Breast epithelium (tissue), 4 donors: ENCODE data around the gene CXCR1. TPM values are rescaled to one million over a fixed set of nuclear protein-coding genes. Genes with fewer than 3 reads are reported as not detected.

ENCODE experiments used
- DNase-seq, 2 donors: peaks; one replicate each; pipeline ENCODE4 v3.0.0-alpha.2; 2019; ENCODE audit warnings: low spot score in 2 of 2
- H3K27ac ChIP-seq, 2 donors: fragments of 200-600 bp; sonication (generic) in 1 of 2; one replicate each; pipeline ENCODE4 v1.5.1; 2016 to 2019; ENCODE audit warnings: mild to moderate bottlenecking in 1 of 2
- H3K27me3 ChIP-seq, 2 donors: fragments of 200-600 bp; sonication (generic) in 1 of 2; one replicate each; pipeline versions ENCODE4 v1.5.1 to v1.6.0; 2017 to 2019; ENCODE audit warnings: control low read depth in 1 of 2, mild to moderate bottlenecking in 1 of 2
- H3K36me3 ChIP-seq: fragments of 200-600 bp; one replicate; pipeline ENCODE4 v1.5.1; 2019
- H3K4me1 ChIP-seq, 2 donors: fragments of 200-600 bp; sonication (generic); one replicate each; pipeline ENCODE4 v1.5.1; 2016 to 2019; ENCODE audit warnings: control low read depth in 1 of 2
- H3K4me3 ChIP-seq, 3 donors: fragments of 200-600 bp; sonication (generic); 1 replicate in 2 of 3; 2 replicates in 1 of 3; pipeline ENCODE4 v1.5.1; 2016 to 2019; ENCODE audit warnings: mild to moderate bottlenecking in 3 of 3, moderate library complexity in 2 of 3
- H3K9me3 ChIP-seq, 2 donors: fragments of 200-600 bp; sonication (generic) in 1 of 2; one replicate each; pipeline ENCODE4 v1.5.1; 2016 to 2019; ENCODE audit warnings: control low read depth in 1 of 2
- POLR2A ChIP-seq: fragments of 450-650 bp; IDR thresholded peaks from one replicate; pipeline ENCODE4 v1.6.1; 2016; ENCODE audit warnings: antibody characterized with exemption, mild to moderate bottlenecking, moderate library complexity
- POLR2AphosphoS5 ChIP-seq, 3 donors: sonication (generic); formaldehyde crosslinking; IDR thresholded peaks; one replicate each; pipeline ENCODE4 v1.6.1; 2017; ENCODE audit warnings: antibody characterized with exemption in 3 of 3
- intact Hi-C: fragments of 100-400 bp; cut with DNase I; formaldehyde crosslinking; loops from one replicate; pipeline ENCODE4 v1.15.1; 2023; ENCODE audit warnings: low total_unique reads
- total RNA-seq, 3 donors: library from RNA; depleted of rRNA; stranded (reverse); fragments of >200 nt; gene quantifications; one replicate each; pipeline ENCODE4 v1.1.0, GENCODE V29; 2016
- TF ChIP-seq, protein P1 (sequence below), 3 donors: fragments of 450-650 bp; IDR thresholded peaks; one replicate each; pipeline ENCODE4 v1.5.1; 2016 to 2017; ENCODE audit warnings: antibody characterized with exemption in 3 of 3, mild to moderate bottlenecking in 3 of 3, moderate library complexity in 3 of 3

Gene CXCR1
- total RNA-seq, 3 donors from 2014 or later, result 0.16 TPM; not detected in 2

DNA sequence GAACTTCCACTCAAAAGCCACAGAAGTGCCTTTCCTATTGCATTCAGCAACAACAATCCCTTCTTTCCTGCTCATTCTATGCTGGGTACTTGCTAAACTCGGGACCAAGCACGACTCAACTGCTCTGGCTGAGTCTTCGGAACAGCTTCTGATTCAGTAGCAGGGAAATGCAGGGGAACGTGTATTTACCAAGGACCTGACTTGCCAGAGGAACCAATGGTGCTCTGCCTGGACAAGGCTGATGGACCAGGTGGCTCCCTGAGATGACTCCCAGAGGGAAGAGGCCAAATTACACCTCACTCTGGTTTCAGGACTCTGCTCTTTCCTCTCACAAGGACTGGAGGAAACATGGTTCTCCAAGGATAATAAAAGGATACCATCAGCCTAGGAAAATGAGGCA lies 28.7 kb downstream of the CXCR1 start:
- Histone ChIP-seq H3K9me3 (no peaks in the 10 kb centered on the region), H3K27ac (no peak overlapping the region), H3K36me3 (no peaks in the 10 kb centered on the region), H3K4me3 (no peak overlapping the region), H3K4me1 (no peaks in the 10 kb centered on the region), H3K27me3 (peaks cover 0 to 3% of the 10 kb centered on the region in 2 donors)
- TF ChIP-seq, protein P1, sequence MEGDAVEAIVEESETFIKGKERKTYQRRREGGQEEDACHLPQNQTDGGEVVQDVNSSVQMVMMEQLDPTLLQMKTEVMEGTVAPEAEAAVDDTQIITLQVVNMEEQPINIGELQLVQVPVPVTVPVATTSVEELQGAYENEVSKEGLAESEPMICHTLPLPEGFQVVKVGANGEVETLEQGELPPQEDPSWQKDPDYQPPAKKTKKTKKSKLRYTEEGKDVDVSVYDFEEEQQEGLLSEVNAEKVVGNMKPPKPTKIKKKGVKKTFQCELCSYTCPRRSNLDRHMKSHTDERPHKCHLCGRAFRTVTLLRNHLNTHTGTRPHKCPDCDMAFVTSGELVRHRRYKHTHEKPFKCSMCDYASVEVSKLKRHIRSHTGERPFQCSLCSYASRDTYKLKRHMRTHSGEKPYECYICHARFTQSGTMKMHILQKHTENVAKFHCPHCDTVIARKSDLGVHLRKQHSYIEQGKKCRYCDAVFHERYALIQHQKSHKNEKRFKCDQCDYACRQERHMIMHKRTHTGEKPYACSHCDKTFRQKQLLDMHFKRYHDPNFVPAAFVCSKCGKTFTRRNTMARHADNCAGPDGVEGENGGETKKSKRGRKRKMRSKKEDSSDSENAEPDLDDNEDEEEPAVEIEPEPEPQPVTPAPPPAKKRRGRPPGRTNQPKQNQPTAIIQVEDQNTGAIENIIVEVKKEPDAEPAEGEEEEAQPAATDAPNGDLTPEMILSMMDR (IDR thresholded peaks at IDR 0.05), result no peak
- TF ChIP-seq POLR2AphosphoS5 (IDR thresholded peaks at IDR 0.05) (no peak), POLR2A (no peak)
- intact Hi-C loops, result no loop called here
- DNase-seq, result no peak

DNA sequence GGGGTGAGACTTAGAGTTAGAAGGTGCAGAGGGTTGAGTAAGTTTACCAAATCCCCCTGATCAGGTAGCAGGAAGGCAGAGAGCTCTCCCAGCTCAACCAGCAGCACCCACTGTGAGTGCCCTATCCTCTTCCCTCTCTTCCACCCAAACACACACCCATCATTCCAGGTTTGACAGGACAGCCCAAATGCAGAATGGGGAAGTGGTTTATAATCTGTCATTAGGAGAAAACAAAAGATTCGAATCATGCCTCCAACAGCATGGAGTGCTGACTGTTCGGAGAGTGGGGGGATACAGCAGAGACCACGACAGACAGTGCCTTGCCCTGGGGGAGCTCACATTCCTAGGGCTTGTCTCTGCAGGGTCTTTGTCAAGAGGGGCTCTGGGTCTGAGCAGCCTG lies 29.2 kb downstream of the CXCR1 start:
- intact Hi-C loops, result no loop called here
- Histone ChIP-seq H3K27ac (no peak overlapping the region), H3K4me3 (no peak overlapping the region), H3K4me1 (no peaks in the 10 kb centered on the region), H3K9me3 (no peaks in the 10 kb centered on the region), H3K36me3 (no peaks in the 10 kb centered on the region), H3K27me3 (peaks cover 0 to 3% of the 10 kb centered on the region in 2 donors)
- TF ChIP-seq, protein P1 (IDR thresholded peaks at IDR 0.05), result no peak
- TF ChIP-seq POLR2AphosphoS5 (IDR thresholded peaks at IDR 0.05) (no peak), POLR2A (no peak)
- no peak for DNase-seq

DNA sequence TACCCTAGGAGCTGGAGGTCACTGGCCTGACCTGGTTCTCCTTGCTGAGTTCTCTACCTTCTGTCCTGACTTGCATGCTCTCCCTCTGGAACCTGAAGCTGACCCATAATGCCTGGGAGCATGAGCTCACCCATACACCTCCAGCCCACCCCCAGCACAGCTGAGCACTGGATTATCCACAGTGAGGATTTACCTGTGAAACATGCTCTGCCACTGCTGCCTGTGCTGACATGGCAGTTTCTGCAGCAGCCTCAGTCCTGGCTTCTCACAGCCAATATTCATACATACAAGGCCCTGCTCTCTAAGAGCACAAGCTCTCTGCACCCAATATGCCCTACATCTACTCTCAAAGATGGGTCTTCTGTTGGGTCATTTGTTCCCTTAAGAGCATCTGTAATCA lies 35.9 kb downstream of the CXCR1 start:
- Histone ChIP-seq H3K4me1 (no peaks in the 10 kb centered on the region), H3K9me3 (no peaks in the 10 kb centered on the region), H3K27me3 (no peaks in the 10 kb centered on the region), H3K4me3 (no peak overlapping the region), H3K27ac (no peak overlapping the region), H3K36me3 (no peaks in the 10 kb centered on the region)
- intact Hi-C loops, result no loop called here
- TF ChIP-seq POLR2A (no peak), POLR2AphosphoS5 (IDR thresholded peaks at IDR 0.05) (no peak)
- TF ChIP-seq, protein P1 (IDR thresholded peaks at IDR 0.05), result no peak
- no peak for DNase-seq

DNA sequence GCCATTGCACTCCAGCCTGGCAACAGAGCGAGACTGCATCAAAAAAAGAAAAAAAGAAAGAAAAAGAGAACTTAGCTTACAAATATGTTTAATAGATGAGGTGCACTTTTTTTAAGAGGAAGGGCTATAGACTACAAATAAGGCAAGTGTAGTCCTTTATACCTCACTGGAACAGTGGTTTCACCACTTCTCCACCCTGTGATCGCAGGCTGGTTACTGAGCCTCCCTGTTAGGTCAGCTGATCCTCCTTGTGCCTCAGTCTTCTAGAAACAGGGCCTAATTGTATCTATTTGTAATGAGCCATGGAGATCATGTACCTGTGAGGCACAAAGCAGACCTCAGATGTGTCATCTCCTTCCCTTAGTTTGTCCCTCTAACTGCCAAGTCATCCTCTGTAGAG lies 36.4 kb downstream of the CXCR1 start:
- Histone ChIP-seq H3K9me3 (no peaks in the 10 kb centered on the region), H3K4me3 (no peak overlapping the region), H3K36me3 (no peaks in the 10 kb centered on the region), H3K27me3 (no peaks in the 10 kb centered on the region), H3K27ac (no peak overlapping the region), H3K4me1 (no peaks in the 10 kb centered on the region)
- TF ChIP-seq, protein P1 (IDR thresholded peaks at IDR 0.05), result no peak
- TF ChIP-seq POLR2AphosphoS5 (IDR thresholded peaks at IDR 0.05) (no peak), POLR2A (no peak)
- intact Hi-C loops, result no loop called here
- DNase-seq, result no peak

DNA sequence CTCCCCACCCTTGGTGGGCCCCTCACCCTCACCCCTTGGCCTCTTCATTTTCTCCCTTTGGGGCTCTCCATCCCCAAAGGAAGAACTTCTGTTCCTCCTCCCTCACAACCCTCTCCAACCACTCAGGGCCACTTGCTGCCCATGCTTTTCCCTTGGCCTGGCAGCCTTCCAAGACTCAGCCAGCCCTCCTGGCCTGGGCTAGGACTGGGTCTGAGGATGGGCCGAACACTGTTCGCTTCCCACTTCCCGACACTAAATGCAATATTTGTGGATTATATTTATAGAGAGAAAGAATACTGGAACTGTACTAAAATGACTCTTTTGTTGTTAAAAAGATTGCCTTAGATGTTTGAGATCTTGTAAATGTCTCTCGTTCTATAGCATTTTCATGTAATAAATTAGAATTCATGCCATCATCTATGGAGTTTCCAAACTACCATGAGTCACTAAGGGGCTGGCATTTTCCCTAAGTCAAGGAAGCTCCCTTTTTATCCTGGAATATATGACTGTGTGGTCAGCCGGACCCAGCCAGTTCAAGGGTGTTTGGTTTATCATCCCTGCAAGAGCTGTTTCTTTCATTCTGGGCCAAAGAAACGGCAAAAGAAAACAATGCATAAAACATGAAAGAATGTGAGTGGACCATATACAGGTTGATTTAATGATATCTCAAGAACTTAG lies 37.2 kb downstream of the CXCR1 start:
- H3K9me3 ChIP-seq, result no peaks in the 10 kb centered on the region
- H3K4me3 ChIP-seq, result no peak overlapping the region
- TF ChIP-seq, protein P1 (IDR thresholded peaks at IDR 0.05), result no peak
- TF ChIP-seq POLR2AphosphoS5 (IDR thresholded peaks at IDR 0.05), result no peak
- TF ChIP-seq POLR2A, result no peak
- intact Hi-C loops, result no loop called here
- H3K4me1 ChIP-seq, result no peaks in the 10 kb centered on the region
- H3K27ac ChIP-seq, result no peak overlapping the region
- DNase-seq, result no peak
- no peaks in the 10 kb centered on the region for H3K27me3 ChIP-seq
- H3K36me3 ChIP-seq, result no peaks in the 10 kb centered on the region
